Activated T-cell treated with anti-CD3 and anti-CD28 coated beads, Interleukin-2, amount 50 U/mL, for 4 hours (primary cell): Measurements from ENCODE around the gene CD200R1L. TPM values are rescaled to one million over a fixed set of nuclear protein-coding genes. Genes with fewer than 3 reads are reported as not detected.

ENCODE experiments used
- ATAC-seq, 2 donors: fragments of 200-7000 bp; cut with Tn5 transposase; one replicate each; pipeline ENCODE4 v1.10.0; 2021
- DNase-seq: peaks from one replicate; pipeline ENCODE4 v3.0.0-alpha.2; 2020
- H3K27me3 Mint-ChIP-seq: one replicate; pipeline ENCODE4 v1.8.0; 2021; ENCODE audit warnings: low read depth, mixed read lengths
- H3K36me3 Mint-ChIP-seq: one replicate; pipeline ENCODE4 v1.8.0; 2022; ENCODE audit warnings: mixed read lengths; ENCODE audit not compliant: insufficient read depth
- H3K4me1 Mint-ChIP-seq: one replicate; pipeline ENCODE4 v1.8.0; 2021; ENCODE audit warnings: low read depth, mixed read lengths
- H3K4me3 Mint-ChIP-seq: one replicate; pipeline ENCODE4 v1.8.0; 2021; ENCODE audit warnings: mild to moderate bottlenecking, moderate library complexity, mixed read lengths
- H3K9me3 Mint-ChIP-seq: one replicate; pipeline ENCODE4 v1.8.0; 2021; ENCODE audit warnings: mixed read lengths
- total RNA-seq, 3 donors: library from RNA; stranded (reverse); gene quantifications; one replicate each; pipeline ENCODE4 v1.2.1, GENCODE V29; 2021

CD200R1L gene
- total RNA-seq, 3 donors from 2014 or later = not detected

GRCh38 chr3:112811917-112812660 is 34.6 kb downstream of the CD200R1L start:
- no peaks in the 10 kb centered on the region for H3K27me3 Mint-ChIP-seq
- H3K9me3 Mint-ChIP-seq = no peaks in the 10 kb centered on the region
- no peak overlapping the region for H3K4me3 Mint-ChIP-seq
- H3K4me1 Mint-ChIP-seq = peaks cover 36% of the 10 kb centered on the region
- DNase-seq = no peak
- ATAC-seq = no peak
- no peaks in the 10 kb centered on the region for H3K36me3 Mint-ChIP-seq

- peaks cover 36% of the 10 kb centered on the region for H3K4me1 Mint-ChIP-seq
- ATAC-seq (no peak), DNase-seq (no peak)
- H3K36me3 Mint-ChIP-seq = no peaks in the 10 kb centered on the region
- no peaks in the 10 kb centered on the region for H3K9me3 Mint-ChIP-seq
- H3K4me3 Mint-ChIP-seq = no peak overlapping the region
- no peaks in the 10 kb centered on the region for H3K27me3 Mint-ChIP-seq
These were observed 35.4 kb downstream of the CD200R1L start for GRCh38 chr3:112811131-112811884.

GRCh38 chr3:112810561-112810960 is 36.1 kb downstream of the CD200R1L start:
- Mint-ChIP-seq H3K36me3 (no peaks in the 10 kb centered on the region), H3K9me3 (no peaks in the 10 kb centered on the region), H3K27me3 (no peaks in the 10 kb centered on the region), H3K4me1 (peaks cover 36% of the 10 kb centered on the region), H3K4me3 (no peak overlapping the region)
- DNase-seq = no peak
- ATAC-seq = no peak

- H3K27me3 Mint-ChIP-seq = no peaks in the 10 kb centered on the region
- DNase-seq = no peak
- H3K9me3 Mint-ChIP-seq = peaks cover 5% of the 10 kb centered on the region
- H3K4me1 Mint-ChIP-seq = peaks cover 34% of the 10 kb centered on the region
- no peak overlapping the region for H3K4me3 Mint-ChIP-seq
- no peaks in the 10 kb centered on the region for H3K36me3 Mint-ChIP-seq
- no peak for ATAC-seq
These were observed 38.5 kb downstream of the CD200R1L start for GRCh38 chr3:112808136-112808535.

- Mint-ChIP-seq H3K4me3 (no peak overlapping the region), H3K9me3 (peaks cover 5% of the 10 kb centered on the region), H3K36me3 (no peaks in the 10 kb centered on the region), H3K4me1 (peaks cover 37% of the 10 kb centered on the region), H3K27me3 (no peaks in the 10 kb centered on the region)
- no peak for ATAC-seq
- DNase-seq = no peak
These were observed 39.0 kb downstream of the CD200R1L start for GRCh38 chr3:112807685-112808084.

- Mint-ChIP-seq H3K36me3 (no peaks in the 10 kb centered on the region), H3K27me3 (no peaks in the 10 kb centered on the region), H3K4me3 (no peak overlapping the region), H3K4me1 (peaks cover 41% of the 10 kb centered on the region), H3K9me3 (peaks cover 5% of the 10 kb centered on the region)
- ATAC-seq = no peak
- no peak for DNase-seq
These were observed 39.8 kb downstream of the CD200R1L start for GRCh38 chr3:112806903-112807302.

GRCh38 chr3:112805126-112805525 is 41.5 kb downstream of the CD200R1L start:
- H3K4me3 Mint-ChIP-seq = no peak overlapping the region
- H3K27me3 Mint-ChIP-seq = no peaks in the 10 kb centered on the region
- peaks cover 44% of the 10 kb centered on the region for H3K4me1 Mint-ChIP-seq
- DNase-seq (no peak), ATAC-seq (no peak)
- H3K36me3 Mint-ChIP-seq = no peaks in the 10 kb centered on the region
- H3K9me3 Mint-ChIP-seq = peaks cover 5% of the 10 kb centered on the region

- H3K36me3 Mint-ChIP-seq = no peaks in the 10 kb centered on the region
- peaks cover 48% of the 10 kb centered on the region for H3K4me1 Mint-ChIP-seq
- peaks cover 5% of the 10 kb centered on the region for H3K9me3 Mint-ChIP-seq
- no peak overlapping the region for H3K4me3 Mint-ChIP-seq
- H3K27me3 Mint-ChIP-seq = no peaks in the 10 kb centered on the region
- DNase-seq (no peak), ATAC-seq (no peak)
These were observed 42.6 kb downstream of the CD200R1L start for GRCh38 chr3:112804021-112804420.

GRCh38 chr3:112803467-112803866 is 43.2 kb downstream of the CD200R1L start:
- no peak for ATAC-seq
- no peak for DNase-seq
- H3K36me3 Mint-ChIP-seq = no peaks in the 10 kb centered on the region
- H3K27me3 Mint-ChIP-seq = no peaks in the 10 kb centered on the region
- H3K9me3 Mint-ChIP-seq = peaks cover 5% of the 10 kb centered on the region
- no peak overlapping the region for H3K4me3 Mint-ChIP-seq
- H3K4me1 Mint-ChIP-seq = peaks cover 46% of the 10 kb centered on the region

GRCh38 chr3:112802338-112802737 is 44.3 kb downstream of the CD200R1L start:
- H3K4me3 Mint-ChIP-seq = no peak overlapping the region
- H3K9me3 Mint-ChIP-seq = peaks cover 5% of the 10 kb centered on the region
- DNase-seq (no peak), ATAC-seq (no peak)
- H3K4me1 Mint-ChIP-seq = peaks cover 39% of the 10 kb centered on the region
- H3K27me3 Mint-ChIP-seq = no peaks in the 10 kb centered on the region
- H3K36me3 Mint-ChIP-seq = no peaks in the 10 kb centered on the region

- Mint-ChIP-seq H3K36me3 (no peaks in the 10 kb centered on the region), H3K4me3 (no peak overlapping the region), H3K27me3 (no peaks in the 10 kb centered on the region), H3K4me1 (peaks cover 44% of the 10 kb centered on the region), H3K9me3 (no peaks in the 10 kb centered on the region)
- ATAC-seq (no peak), DNase-seq (no peak)
These were observed 46.7 kb downstream of the CD200R1L start for GRCh38 chr3:112799946-112800345.

- no peaks in the 10 kb centered on the region for H3K36me3 Mint-ChIP-seq
- DNase-seq = no peak
- H3K27me3 Mint-ChIP-seq = no peaks in the 10 kb centered on the region
- no peak overlapping the region for H3K4me3 Mint-ChIP-seq
- ATAC-seq = no peak
- no peaks in the 10 kb centered on the region for H3K9me3 Mint-ChIP-seq
- peaks cover 27% of the 10 kb centered on the region for H3K4me1 Mint-ChIP-seq
These were observed 52.0 kb downstream of the CD200R1L start for GRCh38 chr3:112794622-112795172.

- H3K36me3 Mint-ChIP-seq = no peaks in the 10 kb centered on the region
- no peaks in the 10 kb centered on the region for H3K27me3 Mint-ChIP-seq
- DNase-seq = no peak
- H3K9me3 Mint-ChIP-seq = no peaks in the 10 kb centered on the region
- H3K4me3 Mint-ChIP-seq = no peak overlapping the region
- ATAC-seq = no peak
- H3K4me1 Mint-ChIP-seq = peaks cover 27% of the 10 kb centered on the region
These were observed 53.2 kb downstream of the CD200R1L start for GRCh38 chr3:112793326-112794081.

GRCh38 chr3:112791736-112792135 is 54.9 kb downstream of the CD200R1L start:
- H3K4me3 Mint-ChIP-seq = no peak overlapping the region
- DNase-seq (no peak), ATAC-seq (no peak)
- H3K4me1 Mint-ChIP-seq = peaks cover 27% of the 10 kb centered on the region
- H3K27me3 Mint-ChIP-seq = no peaks in the 10 kb centered on the region
- H3K36me3 Mint-ChIP-seq = peaks cover 3% of the 10 kb centered on the region
- peaks cover 13% of the 10 kb centered on the region for H3K9me3 Mint-ChIP-seq
